ENCODE results near the gene AGRN.
"Not testable (repeated sequence)": the region's sequence is repeated elsewhere in the genome, so short reads cannot be mapped to it uniquely, and the experiment has no call there.

Gene AGRN

DNA sequence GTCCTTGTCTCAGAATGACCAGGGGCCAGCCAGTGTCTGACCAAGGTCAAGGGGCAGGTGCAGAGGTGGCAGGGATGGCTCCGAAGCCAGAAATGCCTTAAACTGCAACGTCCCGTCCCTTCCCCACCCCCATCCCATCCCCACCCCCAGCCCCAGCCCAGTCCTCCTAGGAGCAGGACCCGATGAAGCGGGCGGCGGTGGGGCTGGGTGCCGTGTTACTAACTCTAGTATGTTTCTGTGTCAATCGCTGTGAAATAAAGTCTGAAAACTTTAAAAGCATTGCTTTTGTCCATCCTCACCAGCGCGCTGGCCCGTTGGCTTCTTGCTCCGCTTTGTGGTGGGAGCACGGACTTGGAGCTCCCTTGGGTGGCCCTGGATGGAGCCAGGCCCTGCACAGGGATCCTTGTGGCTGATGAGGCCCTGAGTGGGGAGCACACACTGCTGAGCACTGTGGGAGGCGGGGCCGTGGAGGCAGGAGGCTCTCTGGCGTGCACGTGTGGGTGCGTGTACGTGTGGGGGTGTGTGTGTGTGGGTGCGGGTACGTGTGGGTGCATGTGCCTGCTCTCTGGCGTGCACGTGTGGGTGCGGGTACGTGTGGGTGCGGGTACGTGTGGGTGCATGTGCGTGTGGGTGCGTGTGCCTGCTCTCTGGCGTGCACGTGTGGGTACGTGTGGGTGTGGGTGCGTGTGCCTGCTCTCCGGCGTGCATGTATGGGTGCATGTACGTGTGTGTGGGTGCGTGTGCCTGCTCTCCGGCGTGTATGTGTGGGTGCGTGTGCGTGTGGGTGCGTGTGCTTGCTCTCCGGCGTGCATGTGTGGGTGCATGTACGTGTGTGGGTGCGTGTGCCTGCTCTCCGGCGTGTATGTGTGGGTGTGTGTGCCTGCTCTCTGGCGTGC is 36.2 kb downstream of the AGRN start:
- no peak for DNase-seq

DNA sequence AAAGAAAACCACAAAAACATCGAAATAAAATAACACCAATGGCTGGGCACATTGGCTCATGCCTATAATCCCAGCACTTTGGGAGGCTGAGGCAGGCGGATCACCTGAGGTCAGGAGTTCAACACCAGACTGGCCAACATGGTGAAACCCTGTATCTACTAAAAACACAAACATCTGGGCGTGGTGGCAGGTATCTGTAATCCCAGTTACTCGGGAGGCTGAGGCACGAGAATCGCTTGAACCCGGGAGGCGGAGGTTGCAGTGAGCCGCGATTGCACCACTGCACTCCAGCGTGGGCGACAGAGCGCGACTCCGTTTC is 37.8 kb downstream of the AGRN start:
- DNase-seq, result not testable (repeated sequence)

DNA sequence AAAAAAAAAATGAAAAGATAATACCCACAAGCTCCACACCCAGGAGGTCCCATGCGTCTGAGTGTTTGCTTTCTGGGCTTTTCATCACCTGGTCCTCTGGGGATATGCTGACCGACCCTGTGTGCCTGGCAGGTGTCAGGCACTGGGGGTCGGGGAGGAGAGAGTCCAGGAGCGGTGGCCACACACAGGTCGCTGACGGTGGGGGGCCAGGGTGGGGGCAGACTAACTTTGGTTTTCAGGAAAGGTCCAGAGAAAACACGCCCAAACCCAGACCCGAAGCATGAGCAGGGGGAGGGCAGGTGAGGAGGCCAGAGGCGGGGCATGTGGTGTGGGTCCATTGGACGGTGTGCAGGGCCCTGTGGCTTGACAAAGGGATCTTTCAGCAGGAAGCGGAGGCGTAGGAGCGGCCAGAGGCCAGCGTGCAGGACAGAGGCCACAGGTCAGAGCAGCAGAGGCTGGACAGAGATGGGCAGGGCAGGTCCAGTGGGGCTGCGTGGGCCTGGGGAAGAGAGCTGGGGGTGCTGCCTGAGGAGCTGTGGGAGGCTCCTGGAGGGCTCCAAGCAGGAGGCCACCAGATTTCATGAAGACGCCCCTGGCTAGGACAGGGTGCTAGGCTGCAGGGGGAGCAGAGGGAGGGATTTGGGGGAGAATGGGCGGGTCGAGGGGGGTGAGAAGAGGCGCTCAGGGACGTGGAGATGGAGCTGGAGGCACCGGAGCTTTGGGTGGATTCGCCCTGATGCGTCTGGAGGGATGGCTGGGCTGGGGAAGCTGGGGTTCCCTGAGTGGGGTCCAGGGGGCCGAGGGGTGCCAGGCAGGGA is 38.4 kb downstream of the AGRN start:
- no peak for DNase-seq

DNA sequence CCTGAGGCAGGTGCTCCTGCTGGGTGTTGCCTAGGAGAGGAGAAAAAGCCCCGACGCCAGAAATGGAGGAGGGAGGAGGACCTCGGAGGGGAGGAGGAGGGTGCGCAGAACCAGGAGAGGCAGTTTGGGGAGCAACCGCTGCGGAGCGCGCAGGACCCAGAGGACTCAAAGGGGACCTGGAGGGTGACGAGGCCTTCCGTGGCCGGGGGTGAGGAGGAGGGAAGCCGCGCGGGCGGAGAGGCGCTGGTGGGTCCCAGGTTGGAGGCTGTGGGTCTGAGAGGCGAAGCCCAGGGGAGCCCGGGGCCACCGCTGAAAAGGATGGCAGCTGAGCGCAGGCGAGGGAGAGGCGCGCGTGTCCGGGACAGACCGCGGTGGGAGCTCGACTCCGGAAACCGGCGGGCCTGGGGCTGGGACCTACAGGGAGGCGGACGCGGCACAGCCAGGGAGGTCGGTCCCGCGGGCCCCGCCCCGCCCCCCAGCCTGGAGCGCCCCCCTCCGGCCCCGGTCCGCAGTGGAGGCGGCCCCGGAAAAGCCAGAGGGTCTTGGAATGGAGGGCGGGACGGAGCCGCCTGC is 39.1 kb downstream of the AGRN start:
- no peak for DNase-seq

DNA sequence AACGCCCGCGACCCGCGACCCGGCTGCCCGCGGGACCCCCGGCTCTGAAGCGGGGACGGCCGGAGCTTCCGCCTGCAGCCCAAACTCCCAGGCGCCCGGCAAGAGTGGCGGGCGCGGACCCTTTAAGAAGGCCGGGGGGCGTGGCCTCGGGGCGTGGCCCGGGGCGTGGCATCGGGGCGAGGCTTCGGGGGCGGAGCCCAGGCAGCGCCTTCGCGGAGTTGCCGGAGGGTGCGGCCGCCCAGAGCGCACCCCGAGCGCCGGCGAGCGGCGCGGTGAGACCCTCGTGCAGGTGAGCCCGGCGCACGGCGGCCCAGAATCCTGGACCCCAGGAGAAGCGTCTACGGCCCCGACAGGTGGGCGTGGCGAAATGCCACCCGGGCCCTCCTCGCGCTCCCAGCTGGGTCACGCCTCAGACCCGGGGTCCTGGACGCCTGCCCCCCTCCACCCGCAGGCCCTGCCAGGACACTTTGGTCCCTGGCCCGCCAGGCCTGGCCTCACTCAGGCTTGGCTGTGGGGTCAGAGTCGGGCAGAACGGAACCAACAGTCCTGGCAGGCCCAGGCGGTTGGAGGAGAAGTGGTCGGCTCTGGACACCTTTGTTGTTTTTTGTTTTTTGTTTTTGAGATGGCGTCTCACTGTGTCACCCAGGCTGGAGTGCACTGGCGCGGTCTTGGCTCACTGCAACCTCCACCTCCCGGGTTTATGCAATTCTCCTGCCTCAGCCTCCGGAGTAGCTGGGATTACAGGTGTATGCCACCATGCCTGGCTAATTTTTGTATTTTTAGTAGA is 39.8 kb downstream of the AGRN start:
- DNase-seq, result peak; percentile 71

DNA sequence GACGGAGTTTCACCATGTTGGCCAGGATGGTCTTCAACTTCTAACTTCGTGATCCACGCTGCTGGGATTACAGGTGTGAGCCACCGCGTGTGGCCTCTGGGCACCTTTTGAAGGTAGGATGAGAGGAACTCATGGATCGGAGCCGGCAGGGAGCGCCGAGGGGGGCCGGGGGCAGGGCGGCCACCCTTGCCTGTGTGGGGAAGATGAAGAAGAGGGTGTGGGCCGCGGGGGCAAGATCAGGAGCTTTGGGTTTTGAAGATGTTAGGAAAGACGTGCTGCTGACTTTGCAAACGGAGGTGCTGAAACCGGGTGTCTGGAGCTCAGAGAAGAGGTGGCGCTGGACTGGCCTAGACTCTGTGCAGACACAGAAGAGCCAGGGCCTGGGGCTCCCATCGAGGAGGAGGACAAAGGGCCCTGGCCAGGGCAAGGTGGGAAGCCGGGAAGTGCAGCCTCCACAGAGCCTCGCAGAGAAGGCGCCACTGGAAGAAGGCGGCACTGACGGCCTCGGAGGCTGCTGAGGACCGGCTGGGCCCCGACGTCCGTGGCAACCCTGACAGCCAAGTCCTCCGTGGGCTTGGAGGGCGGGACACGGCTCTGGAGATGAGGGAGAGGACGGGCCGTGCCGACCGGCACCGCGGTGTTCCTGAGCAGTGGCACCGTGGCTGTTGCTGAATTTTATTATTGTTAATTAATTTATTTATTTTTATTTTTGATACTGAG is 40.5 kb downstream of the AGRN start:
- DNase-seq, result no peak

DNA sequence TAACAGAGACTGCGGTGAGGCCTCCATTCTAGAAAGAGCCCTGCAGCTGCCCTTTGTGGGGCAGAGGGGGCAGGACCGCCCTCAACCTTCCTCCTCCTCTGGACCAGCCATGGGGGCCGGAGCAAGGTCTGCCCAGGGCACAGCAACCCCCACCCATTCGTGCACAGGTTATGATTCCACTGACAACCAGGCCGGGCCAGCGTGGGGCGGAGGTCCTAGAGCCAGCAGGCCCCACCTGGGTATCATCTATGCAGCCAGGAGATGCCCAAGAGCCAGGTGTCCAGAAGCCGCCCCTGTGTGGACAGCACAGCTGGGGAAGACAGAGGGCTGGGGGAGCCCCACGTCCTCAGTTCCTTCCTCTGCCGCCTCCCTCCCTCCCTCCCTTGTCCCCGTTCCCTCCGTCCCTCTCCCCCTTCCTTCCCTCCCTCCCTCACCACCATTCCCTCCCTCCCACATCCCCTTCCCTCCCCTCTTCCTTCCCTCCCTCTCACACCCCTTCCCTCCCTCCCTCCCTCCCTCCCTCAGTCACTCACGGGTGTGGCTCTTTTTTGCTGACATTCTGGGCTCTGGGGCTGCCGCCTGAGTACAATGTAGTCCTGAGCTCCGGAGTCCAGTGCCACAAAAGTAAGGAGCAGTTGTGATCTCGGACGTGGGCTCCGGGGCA is 41.9 kb downstream of the AGRN start:
- no peak for DNase-seq

DNA sequence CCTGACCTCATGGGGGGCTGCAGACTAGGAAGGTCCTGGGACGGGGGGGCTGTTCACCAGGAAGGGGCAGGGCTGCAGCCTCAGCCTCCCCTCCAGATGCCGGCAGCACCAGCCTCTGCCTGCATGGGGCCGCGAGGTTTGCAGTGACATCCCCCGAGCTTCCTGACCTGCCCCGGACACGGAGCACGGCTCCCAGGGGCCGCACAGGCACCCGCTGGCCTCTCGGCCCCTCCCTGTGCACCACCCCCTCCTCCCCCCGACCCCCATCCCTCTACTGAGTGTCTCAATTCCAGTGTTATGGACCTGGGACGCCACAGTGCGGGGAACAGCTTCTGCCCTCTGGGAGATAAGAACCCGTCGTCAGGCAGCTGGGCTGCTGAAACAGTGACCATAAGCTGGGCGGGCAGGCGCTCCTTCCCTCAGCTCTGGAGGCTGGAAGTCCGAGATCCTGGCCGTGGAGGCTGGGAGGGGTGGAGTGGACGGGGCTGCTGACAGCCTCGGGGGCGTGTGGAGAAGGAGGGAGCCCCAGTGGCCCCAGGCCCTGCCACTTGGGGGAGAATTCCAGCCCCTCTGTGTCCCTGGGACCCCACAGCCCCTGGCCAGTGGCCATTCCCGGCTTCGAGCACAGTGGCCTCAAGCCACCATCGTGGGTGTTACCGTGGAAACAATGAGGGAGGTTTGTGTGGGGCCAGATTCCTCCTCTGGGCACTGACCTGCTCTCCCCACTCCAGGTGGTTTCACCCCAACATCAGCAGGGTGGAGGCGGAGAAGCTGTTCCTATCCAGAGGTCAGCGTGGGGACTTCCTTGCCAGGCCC is 42.6 kb downstream of the AGRN start:
- no peak for DNase-seq

DNA sequence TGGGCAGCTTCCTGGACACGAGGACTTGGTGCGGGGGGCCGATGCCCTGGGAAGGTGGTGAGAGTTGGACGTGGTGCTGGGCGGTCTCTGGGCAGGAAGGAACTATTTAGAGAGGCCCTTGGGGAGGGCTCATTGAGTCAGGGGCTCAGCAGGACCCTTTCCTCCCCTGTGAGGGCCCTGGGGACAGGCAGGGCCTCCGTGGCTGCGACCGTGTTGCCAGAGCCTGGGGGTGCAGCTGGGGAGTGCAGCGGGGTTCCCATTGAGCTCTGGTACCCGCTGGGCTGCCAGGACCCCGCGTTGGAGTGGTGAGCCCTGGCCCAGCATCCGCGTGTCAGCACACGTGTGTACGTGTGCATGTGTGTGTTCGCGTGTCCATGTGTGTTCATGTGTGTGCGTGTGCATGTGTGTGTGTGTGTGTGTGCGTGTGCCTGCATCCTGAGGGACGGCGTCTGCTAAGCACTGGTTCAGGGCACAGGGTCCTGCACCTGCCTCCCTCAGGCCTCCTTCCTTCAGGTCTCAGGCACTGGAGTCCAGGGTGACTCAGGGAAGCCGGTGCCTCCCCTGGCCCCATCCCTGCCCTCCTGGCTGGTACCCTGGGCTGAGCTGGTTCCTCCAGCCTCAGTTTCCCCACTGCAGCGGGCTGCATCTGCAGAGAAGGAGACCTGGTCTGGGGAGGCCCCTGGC is 43.5 kb downstream of the AGRN start:
- DNase-seq, result no peak

DNA sequence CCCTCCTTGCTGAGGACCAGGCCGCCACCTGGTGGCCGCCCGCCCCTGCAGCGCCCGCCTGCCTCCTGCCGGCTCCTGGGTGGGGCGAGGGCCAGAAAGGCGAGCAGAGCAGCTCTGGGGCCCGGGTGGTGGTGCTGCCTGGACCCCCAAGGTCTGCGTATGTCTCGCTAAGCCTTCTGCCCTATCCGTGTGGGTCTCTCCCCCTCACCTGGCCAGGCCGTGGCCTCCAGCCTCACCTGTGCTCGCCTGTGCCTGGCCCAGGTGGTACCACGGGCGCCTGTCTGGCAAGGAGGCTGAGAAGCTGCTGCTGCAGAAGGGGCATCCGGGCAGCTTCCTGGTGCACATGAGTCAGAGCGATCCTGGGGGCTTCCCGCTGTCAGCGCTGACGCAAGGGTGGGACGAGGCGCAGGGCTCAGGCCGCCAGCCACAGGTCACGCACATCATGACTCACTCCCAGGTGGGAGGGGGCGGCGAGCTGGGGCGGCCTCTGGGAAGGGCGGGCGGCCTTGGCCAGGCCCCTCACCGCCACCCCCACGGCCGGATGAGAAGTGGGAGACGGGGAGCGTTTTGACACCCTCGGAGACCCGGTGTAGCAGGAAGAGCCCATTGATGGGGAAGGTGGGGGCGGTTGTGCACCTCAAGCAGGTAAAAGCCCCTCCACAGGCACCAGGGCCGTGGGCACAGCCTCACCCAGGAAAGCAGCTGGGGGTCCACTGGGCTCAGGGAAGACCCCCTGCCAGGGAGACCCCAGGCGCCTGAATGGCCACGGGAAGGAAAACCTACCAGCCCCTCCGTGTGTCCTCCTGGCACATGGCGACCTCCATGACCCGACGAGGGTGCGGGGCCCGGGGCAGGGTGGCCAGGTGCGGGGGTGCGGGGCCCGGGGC is 44.3 kb downstream of the AGRN start:
- DNase-seq, result peak; percentile 40

DNA sequence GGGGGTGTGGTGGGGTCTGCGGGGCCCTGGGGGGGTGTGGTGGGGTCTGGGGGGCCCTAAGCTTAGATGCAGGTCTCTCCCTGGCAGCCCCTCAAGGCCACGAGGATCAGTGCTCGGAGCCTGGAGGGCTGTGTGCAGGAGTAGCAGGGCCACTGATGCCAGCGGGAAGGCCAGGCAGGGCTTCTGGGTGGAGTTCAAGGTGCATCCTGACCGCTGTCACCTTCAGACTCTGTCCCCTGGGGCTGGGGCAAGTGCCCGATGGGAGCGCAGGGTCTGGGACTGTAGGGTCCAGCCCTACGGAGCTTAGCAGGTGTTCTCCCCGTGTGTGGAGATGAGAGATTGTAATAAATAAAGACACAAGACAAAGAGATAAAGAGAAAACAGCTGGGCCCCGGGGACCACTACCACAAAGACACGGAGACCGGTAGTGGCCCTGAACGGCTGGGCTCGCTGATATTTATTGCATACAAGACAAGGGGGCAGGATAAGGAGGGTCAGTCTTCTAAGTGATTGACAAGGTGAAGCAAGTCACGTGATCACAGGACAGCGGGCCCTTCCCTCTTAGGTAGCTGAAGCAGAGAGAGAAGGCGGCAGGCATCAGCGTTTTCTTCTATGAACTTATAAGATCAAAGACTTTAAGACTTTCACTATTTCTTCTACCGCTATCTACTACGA is 45.5 kb downstream of the AGRN start:
- DNase-seq, result no peak

DNA sequence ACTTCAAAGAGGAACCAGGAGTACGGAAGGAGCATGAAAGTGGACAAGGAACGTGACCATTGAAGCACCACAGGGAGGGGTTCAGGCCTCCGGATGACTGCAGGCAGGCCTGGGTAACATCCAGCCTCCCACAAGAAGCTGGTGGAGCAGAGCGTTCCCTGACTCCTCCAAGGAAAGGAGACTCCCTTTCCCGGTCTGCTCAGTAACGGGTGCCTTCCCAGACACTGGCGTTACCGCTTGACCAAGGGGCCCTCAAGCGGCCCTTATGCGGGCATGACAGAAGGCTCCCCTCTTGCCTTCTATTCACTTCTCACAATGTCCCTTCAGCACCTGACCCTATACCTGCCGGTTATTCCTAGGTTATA is 46.0 kb downstream of the AGRN start:
- not testable (repeated sequence) for DNase-seq

DNA sequence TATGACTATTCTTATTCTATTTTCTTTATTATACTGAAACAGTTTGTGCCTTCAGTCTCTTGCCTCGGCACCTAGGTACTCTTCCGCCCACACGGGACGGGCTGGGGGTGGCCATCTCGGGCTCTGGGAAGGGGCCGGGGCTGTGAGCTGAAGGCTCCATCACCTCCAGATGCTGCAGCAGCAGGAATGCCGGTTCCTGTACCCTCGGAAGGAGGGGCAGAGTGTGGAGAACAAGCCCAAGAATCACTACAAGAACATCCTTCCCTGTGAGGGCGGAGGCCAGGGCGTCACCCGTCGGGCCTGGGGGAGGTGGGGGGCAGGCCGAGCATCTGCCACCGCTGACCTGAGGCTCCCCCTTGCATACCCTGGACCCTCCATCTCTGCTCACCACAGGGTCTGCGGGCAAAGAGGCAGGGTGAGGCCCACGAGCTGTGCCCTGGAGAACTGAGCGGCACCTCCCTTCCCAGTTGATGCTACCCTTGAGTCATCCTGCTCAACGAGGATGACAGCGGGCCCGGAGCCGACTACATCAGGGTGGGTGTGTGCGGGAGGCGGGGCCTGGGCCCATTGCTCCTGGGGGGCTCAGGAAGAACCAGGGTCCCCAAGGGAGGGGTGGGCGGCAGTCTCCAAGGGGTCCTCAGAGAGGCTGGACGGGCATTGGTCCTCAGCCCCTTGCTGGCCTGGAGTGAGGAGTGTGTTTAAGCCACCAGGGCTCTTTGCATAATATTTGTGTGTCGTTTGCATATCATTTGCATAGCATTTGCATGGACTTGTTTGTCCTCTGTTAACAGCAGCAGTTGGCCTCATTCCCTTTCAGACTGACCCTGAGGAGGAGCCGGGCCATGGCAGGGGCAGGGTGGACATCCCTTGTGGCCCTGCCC is 46.7 kb downstream of the AGRN start:
- no peak for DNase-seq

DNA sequence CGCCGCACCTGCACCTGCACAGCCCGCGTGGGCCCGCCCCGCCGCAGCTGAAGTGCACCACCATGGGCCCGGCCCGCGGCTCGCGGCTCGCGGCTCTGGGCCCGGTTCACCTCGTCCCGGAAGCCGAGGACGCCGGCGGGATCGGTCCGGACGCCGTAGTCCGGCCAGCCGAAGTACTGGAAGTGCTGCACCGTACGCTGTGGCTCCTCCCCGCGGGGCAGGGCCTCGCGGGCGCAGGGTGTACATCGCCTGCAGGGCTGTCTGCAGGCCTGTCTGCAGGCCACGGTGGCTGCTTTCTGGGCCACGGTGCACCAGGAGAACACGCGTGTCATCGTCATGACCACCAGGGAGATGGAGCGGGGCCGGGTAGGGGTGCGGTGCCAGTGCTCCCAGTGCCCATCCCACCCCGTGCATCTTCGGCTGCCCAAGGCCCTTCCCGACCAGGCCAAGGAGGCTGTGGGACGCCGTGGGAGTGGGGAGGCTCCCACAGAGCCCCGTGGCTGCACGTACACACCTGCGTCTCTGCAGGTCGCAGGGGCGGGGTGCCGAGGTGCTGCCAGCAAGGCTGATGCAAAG is 47.5 kb downstream of the AGRN start:
- no peak for DNase-seq

DNA sequence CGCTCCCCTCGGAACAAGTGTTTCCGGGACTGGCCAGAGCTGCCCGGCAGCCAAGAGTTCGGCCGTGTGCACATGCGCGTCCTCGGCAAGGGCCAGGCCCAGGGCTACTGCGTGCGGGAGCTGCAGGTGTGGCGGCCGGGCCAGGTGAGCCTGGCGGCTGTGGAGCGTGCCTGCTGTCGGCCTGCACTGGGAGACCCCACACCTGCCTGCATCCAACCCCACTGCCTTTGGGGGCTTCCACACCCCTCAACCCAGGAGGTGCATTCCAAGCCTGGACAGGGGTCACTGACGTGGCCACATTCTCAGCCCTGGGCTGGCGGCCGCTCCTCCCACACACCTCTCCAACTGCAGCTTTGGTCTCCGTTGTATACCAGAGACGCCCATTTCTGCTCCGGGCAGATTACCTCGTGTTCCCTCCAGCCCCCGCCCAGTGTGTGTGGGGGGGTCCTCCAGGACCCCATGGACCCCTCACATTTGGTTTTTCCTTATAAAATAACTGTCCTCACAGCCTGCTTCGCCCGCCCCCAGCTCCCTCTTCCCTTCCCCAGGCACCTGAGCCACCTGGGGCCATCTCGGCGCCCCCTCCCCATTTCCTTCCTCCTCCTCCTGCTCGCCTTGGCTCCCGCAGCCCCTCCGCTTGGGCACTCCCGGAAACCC is 48.1 kb downstream of the AGRN start:
- DNase-seq, result no peak

DNA sequence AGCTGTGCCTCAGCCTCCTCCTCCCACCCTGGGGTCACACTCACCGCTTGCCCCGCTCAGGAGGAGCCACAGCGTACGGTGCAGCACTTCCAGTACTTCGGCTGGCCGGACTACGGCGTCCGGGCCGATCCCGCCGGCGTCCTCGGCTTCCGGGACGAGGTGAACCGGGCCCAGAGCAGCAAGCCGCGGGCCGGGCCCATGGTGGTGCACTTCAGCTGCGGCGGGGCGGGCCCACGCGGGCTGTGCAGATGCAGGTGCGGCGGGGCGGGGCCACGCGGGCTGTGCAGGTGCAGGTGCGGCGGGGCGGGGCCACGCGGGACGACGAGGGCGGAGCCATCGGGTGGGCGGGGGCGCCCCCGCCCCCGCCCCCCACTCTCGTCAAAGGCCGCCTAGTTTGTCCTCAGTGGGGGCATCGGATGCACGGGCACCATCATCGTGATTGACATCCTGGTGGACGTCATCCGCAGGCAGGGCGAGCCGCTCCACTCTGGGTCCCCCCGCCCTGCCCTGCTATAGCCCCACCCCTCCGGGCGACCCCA is 48.7 kb downstream of the AGRN start:
- no peak for DNase-seq
